C4-2B (cell line): ENCODE data around the gene ASB13.

Experiments used
- H3K27ac ChIP-seq: fragments of 450-650 bp; 2 replicates; pipeline ENCODE4 v1.5.1; 2017
- CTCF ChIP-seq: fragments of 450-650 bp; conservative IDR thresholded peaks from 2 replicates; pipeline ENCODE4 v1.5.1; 2017; ENCODE audit warnings: mild to moderate bottlenecking
- ZFX ChIP-seq: fragments of 450-650 bp; IDR thresholded peaks from 2 replicates; pipeline ENCODE4 v1.6.1; 2017

ASB13 gene

GRCh38 chr10:5658871-5659618 is 7.3 kb downstream of the ASB13 start:
- TF ChIP-seq ZFX (no peak), CTCF (no peak)
- H3K27ac ChIP-seq: peak overlapping the region; percentile 11; the same call in 1 of the 2 replicates

GRCh38 chr10:5656737-5657579 is 9.4 kb downstream of the ASB13 start:
- TF ChIP-seq ZFX: no peak
- no peak for TF ChIP-seq CTCF
- no peak overlapping the region for H3K27ac ChIP-seq

GRCh38 chr10:5655121-5655520 is 11.3 kb downstream of the ASB13 start:
- TF ChIP-seq ZFX (no peak), CTCF (no peak)
- peak overlapping the region; percentile 88 for H3K27ac ChIP-seq

GRCh38 chr10:5654218-5654755 is 12.1 kb downstream of the ASB13 start:
- H3K27ac ChIP-seq: peak overlapping the region; percentile 88

GRCh38 chr10:5652746-5653145 is 13.6 kb downstream of the ASB13 start:
- no peak for TF ChIP-seq ZFX
- TF ChIP-seq CTCF: no peak
- peak overlapping the region; percentile 88 for H3K27ac ChIP-seq

More at GRCh38 chr10:5654218-5654755, 12.1 kb downstream of the ASB13 start:
- TF ChIP-seq CTCF (no peak), ZFX (no peak)

- TF ChIP-seq CTCF: no peak
- TF ChIP-seq ZFX: no peak
- H3K27ac ChIP-seq: peak overlapping the region; percentile 88
Measured at GRCh38 chr10:5651388-5651764, 15.0 kb downstream of the ASB13 start.
